Activated T-cell treated with anti-CD3 and anti-CD28 coated beads, Interleukin-2, amount 50 U/mL, for 24 hours (primary cell): ENCODE measurements around the gene DMPK.
"Not testable (repeated sequence)": the region's sequence is repeated elsewhere in the genome, so short reads cannot be mapped to it uniquely, and the experiment has no call there.

ENCODE experiments used
- DNase-seq: peaks from one replicate; pipeline ENCODE4 v3.0.0-alpha.2; 2020
- H3K27ac Mint-ChIP-seq: 2 replicates; pipeline ENCODE4 v1.8.0; 2020; ENCODE audit warnings: mild to moderate bottlenecking, mixed read lengths
- H3K27me3 Mint-ChIP-seq: 2 replicates; pipeline ENCODE4 v1.8.0; 2020; ENCODE audit warnings: mixed read lengths
- H3K36me3 Mint-ChIP-seq: 2 replicates; pipeline ENCODE4 v1.8.0; 2020; ENCODE audit warnings: low read depth, mixed read lengths
- H3K4me1 Mint-ChIP-seq: 2 replicates; pipeline ENCODE4 v1.8.0; 2020; ENCODE audit warnings: low read depth, mixed read lengths
- H3K4me3 Mint-ChIP-seq: 2 replicates; pipeline ENCODE4 v1.8.0; 2020; ENCODE audit warnings: mild to moderate bottlenecking, moderate library complexity, mixed read lengths
- H3K9me3 Mint-ChIP-seq: 2 replicates; pipeline ENCODE4 v1.8.0; 2020; ENCODE audit warnings: mixed read lengths

DMPK gene

DNA sequence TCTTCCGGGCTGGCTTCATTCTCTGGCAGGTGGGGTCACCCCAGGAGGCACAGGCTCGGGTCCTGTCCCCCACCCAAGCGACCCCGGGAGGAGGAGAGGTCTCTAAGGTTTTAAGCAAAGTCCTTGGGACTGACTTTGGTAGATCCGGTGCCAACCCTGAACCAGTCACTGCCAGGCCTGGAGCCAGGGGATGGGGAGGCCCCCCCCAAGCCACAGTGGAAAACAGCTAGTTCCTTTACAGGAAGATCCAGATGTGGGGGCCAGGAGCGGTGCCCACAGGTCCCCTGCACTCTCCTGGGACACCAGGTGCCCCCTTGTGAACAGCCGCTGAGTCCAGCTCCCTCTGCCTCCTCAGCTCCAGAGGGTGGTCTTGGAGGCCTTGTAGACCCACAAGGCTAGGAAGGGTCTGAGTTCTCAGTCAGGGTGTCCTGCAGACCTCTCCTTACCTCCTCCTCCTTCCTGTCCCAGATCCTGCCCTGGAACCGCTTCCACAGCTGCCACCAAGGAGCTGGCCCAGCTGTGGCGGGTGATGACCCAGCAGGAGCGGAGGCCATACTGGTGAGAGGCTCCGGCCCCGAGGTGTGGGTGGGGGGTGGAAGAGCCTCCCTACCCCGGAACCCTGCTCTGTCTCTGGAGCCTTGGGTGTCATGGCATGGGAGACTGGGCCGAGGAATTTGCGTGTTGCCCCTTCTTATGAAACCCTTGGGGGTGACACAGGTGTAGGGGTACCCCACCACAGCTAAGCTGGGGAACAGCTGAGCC is 19.2 kb downstream of the DMPK start:
- H3K27ac Mint-ChIP-seq, result no peak overlapping the region
- no peaks in the 10 kb centered on the region for H3K36me3 Mint-ChIP-seq
- H3K27me3 Mint-ChIP-seq, result peaks cover 28% of the 10 kb centered on the region
- peaks cover under 1% of the 10 kb centered on the region for H3K4me1 Mint-ChIP-seq
- H3K9me3 Mint-ChIP-seq, result no peaks in the 10 kb centered on the region
- H3K4me3 Mint-ChIP-seq, result no peak overlapping the region
- DNase-seq, result no peak

DNA sequence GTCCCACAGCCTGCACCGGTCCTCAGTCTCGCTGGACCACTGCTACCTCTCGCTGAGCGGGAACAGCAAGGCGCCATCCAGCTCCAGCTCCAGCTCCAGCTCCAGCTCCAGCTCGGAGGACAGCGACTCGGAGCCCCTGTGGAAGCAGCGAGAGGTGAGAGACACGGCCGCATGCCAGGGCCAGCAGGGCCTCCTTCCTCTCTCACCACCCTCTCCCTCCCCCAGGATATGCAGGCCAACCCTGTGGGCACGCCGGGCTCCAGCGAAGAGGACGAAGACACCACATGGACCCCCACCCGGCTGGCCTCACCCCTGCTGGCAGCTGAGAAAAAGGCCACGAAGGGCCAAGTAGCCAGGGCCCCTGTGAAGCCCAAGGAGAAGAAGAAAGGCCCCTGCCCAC is 20.6 kb downstream of the DMPK start:
- no peak for DNase-seq
- H3K27me3 Mint-ChIP-seq, result peaks cover 19% of the 10 kb centered on the region
- H3K27ac Mint-ChIP-seq, result no peak overlapping the region
- H3K4me1 Mint-ChIP-seq, result no peaks in the 10 kb centered on the region
- H3K4me3 Mint-ChIP-seq, result no peak overlapping the region
- H3K36me3 Mint-ChIP-seq, result no peaks in the 10 kb centered on the region
- no peaks in the 10 kb centered on the region for H3K9me3 Mint-ChIP-seq

DNA sequence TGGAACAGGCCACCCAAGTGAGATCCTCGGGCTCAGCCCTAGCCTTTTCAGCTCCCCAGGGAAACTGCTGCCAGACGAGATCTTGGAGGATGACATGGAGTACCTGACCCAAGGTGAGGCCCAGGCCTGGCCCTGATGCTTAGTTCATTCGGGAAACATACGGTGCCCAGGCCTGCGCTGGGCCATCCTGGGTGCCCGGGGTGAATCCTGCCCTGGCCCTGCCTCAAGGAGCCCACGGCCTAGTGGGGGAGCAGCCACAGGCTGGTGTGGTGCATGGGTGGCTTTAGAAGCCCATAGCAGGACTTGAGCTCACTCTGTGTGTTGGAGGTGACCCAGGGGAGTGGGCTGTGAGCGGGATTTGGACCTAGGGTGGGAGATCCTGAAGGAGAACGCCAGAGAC is 23.4 kb downstream of the DMPK start:
- Mint-ChIP-seq H3K36me3 (no peaks in the 10 kb centered on the region), H3K9me3 (no peaks in the 10 kb centered on the region), H3K4me3 (no peak overlapping the region), H3K27me3 (no peaks in the 10 kb centered on the region), H3K4me1 (no peaks in the 10 kb centered on the region), H3K27ac (no peak overlapping the region)
- no peak for DNase-seq

GRCh38 chr19:45757695-45758094 is 24.6 kb downstream of the DMPK start:
- no peaks in the 10 kb centered on the region for H3K27me3 Mint-ChIP-seq
- no peaks in the 10 kb centered on the region for H3K9me3 Mint-ChIP-seq
- H3K4me3 Mint-ChIP-seq, result no peak overlapping the region
- DNase-seq, result no peak
- H3K27ac Mint-ChIP-seq, result no peak overlapping the region
- no peaks in the 10 kb centered on the region for H3K36me3 Mint-ChIP-seq
- no peaks in the 10 kb centered on the region for H3K4me1 Mint-ChIP-seq

DNA sequence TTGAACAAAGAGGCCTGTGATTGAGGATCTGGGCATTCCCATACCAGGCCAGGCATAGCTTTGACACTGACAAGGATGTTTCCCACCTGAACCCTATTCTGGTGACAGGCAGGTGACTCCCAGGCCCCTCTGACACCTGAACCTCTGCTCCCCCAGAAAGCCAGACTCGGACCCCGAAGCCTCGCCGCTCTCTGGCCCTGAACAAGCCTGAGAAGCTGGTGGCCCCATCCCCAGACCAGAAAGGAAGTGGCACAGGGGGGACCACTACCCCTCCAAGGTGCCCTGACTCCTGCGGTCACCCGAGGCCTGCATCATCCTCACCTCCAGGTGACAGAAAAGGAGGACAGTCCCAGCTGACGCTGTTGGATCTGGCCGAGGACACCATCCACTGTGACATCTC is 28.0 kb downstream of the DMPK start:
- Mint-ChIP-seq H3K4me3 (no peak overlapping the region), H3K9me3 (no peaks in the 10 kb centered on the region), H3K27ac (no peak overlapping the region), H3K36me3 (no peaks in the 10 kb centered on the region), H3K27me3 (no peaks in the 10 kb centered on the region), H3K4me1 (no peaks in the 10 kb centered on the region)
- DNase-seq, result no peak

GRCh38 chr19:45753548-45753947 is 28.7 kb downstream of the DMPK start:
- Mint-ChIP-seq H3K27ac (no peak overlapping the region), H3K4me3 (no peak overlapping the region), H3K9me3 (no peaks in the 10 kb centered on the region), H3K27me3 (no peaks in the 10 kb centered on the region), H3K4me1 (no peaks in the 10 kb centered on the region), H3K36me3 (no peaks in the 10 kb centered on the region)
- no peak for DNase-seq

GRCh38 chr19:45752639-45753038 is 29.7 kb downstream of the DMPK start:
- H3K4me1 Mint-ChIP-seq, result no peaks in the 10 kb centered on the region
- no peaks in the 10 kb centered on the region for H3K9me3 Mint-ChIP-seq
- H3K27ac Mint-ChIP-seq, result no peak overlapping the region
- no peaks in the 10 kb centered on the region for H3K36me3 Mint-ChIP-seq
- no peak for DNase-seq
- H3K4me3 Mint-ChIP-seq, result no peak overlapping the region
- H3K27me3 Mint-ChIP-seq, result no peaks in the 10 kb centered on the region

GRCh38 chr19:45751483-45751882 is 30.8 kb downstream of the DMPK start:
- H3K27me3 Mint-ChIP-seq, H3K4me1 Mint-ChIP-seq, H3K36me3 Mint-ChIP-seq, H3K9me3 Mint-ChIP-seq, H3K4me3 Mint-ChIP-seq, H3K27ac Mint-ChIP-seq, DNase-seq: not testable (repeated sequence)

GRCh38 chr19:45747513-45747912 is 34.8 kb downstream of the DMPK start:
- no peak overlapping the region for H3K4me3 Mint-ChIP-seq
- H3K4me1 Mint-ChIP-seq, result no peaks in the 10 kb centered on the region
- H3K36me3 Mint-ChIP-seq, result no peaks in the 10 kb centered on the region
- H3K27ac Mint-ChIP-seq, result no peak overlapping the region
- peaks cover 5% of the 10 kb centered on the region for H3K27me3 Mint-ChIP-seq
- DNase-seq, result no peak
- no peaks in the 10 kb centered on the region for H3K9me3 Mint-ChIP-seq

DNA sequence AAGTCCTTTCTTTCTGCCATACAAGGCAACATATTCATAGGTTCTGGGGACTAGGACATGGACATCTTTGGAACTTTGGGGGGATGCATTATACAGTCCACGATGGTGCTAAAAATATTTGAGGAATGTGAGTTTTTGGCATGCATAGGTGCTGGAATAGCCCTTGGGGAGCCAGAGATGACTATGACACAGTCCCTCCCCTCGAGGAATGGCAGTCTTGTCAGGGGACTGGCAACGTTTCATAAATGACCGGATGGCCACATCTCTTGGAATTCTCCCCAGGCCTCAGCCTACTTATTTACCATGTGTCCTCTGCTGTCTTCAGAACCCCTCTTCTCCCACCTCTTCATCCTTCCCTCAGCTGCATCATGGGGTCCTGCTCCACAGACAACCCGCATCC is 35.4 kb downstream of the DMPK start:
- no peak overlapping the region for H3K4me3 Mint-ChIP-seq
- no peaks in the 10 kb centered on the region for H3K4me1 Mint-ChIP-seq
- no peak for DNase-seq
- no peaks in the 10 kb centered on the region for H3K9me3 Mint-ChIP-seq
- H3K36me3 Mint-ChIP-seq, result no peaks in the 10 kb centered on the region
- no peak overlapping the region for H3K27ac Mint-ChIP-seq
- peaks cover 8% of the 10 kb centered on the region for H3K27me3 Mint-ChIP-seq

- Mint-ChIP-seq H3K27me3 (peaks cover 8% of the 10 kb centered on the region), H3K4me3 (no peak overlapping the region), H3K4me1 (no peaks in the 10 kb centered on the region), H3K9me3 (no peaks in the 10 kb centered on the region), H3K36me3 (no peaks in the 10 kb centered on the region), H3K27ac (no peak overlapping the region)
- no peak for DNase-seq
Measured at GRCh38 chr19:45745606-45746005, 36.7 kb downstream of the DMPK start.

DNA sequence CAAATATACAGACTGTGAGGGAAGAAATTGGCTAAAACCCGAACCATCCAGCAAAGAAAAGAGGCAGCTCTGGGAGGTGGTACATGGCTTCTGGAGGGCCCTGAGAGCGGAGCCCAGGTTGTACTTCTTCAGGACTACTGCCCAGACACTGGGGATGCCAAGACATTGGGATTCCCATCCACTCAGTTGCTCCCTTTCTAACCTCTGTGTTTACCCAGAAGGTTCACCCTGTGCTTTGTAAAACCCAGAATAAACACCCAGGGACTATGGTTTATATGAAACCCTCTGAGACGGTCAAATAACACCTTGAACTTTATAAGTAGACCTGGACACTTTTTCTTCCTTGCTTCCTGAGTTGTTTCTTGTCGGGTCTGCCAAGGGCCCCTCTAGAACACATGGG is 39.3 kb downstream of the DMPK start:
- Mint-ChIP-seq H3K36me3 (no peaks in the 10 kb centered on the region), H3K4me1 (no peaks in the 10 kb centered on the region), H3K27ac (no peak overlapping the region), H3K9me3 (no peaks in the 10 kb centered on the region), H3K4me3 (no peak overlapping the region), H3K27me3 (peaks cover 8% of the 10 kb centered on the region)
- no peak for DNase-seq

DNA sequence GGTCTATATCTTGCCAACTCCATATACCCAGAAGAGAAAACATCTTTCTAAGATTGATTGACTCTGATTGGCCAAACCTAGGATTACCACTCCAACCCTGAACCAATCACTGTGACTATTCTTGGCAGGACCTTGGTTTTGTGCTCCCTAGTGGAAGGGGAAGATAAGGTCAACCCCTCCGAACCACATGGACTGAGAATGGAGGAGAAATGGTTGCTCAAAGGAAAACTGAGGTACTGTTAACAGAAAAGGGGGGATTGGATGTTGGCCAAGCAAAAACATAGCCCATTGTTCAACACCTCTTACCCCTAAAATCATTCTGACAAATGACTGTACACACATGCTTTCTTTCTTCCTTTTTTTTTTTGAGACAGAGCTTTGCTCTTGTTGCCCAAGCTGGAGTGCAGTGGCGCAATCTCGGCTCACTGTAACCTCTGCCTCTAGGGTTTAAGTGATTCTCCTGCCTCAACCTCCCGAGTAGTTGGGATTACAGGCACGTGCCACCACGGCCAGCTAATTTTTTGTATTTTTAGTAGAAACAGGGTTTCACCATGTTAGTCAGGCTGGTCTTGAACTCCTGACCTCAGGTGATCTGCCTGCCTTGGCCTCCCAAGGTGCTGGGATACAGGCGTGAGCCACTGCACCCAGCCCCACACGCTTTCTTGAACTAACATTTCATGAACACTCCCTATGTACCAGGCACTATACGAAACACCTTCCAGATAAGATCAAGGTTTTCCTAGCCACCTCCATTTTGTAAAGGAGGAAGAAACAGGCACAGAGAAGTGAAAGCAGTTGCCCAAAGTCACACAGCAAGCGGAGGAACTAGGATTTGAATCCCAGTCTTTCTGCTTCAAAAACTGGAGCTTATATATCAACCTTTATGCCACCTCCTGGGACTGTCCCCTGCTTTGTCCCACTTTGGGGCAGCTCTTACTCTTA is 42.5 kb downstream of the DMPK start:
- H3K36me3 Mint-ChIP-seq, result no peaks in the 10 kb centered on the region
- peaks cover 5% of the 10 kb centered on the region for H3K27me3 Mint-ChIP-seq
- no peak for DNase-seq
- H3K27ac Mint-ChIP-seq, result no peak overlapping the region
- no peaks in the 10 kb centered on the region for H3K9me3 Mint-ChIP-seq
- no peak overlapping the region for H3K4me3 Mint-ChIP-seq
- H3K4me1 Mint-ChIP-seq, result no peaks in the 10 kb centered on the region

DNA sequence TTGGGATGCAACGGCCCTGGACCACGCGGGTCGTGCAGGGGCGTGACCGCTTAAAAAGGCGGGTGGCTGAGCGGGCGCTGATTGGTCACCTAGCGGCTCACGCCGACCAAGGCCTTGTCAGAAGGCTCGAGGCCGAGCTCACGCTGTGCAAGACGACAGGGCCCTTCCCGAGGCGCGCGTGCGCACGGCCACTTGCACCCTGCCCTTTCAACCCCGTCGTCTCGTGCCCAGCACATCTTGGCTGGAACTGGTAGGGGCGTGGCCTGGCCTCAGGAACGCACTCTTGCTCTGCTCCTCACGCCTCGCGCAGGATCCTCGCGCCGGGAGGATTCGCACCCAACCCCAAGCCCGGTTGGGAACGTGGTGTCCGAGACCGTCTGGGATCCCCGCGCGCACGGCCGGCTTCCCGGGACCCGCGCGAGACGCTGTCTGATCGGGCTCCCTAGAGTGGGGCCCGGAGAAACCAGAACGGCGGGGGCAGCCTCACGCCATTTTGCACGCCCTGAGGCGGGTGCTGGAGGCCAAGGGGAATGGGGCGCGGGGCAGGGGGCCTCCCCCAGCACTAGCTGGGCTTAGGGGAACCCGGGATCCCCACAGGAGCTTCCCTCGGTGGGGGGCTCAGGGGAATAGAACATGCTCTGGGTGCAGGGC is 49.0 kb downstream of the DMPK start, which contains the start of gene MEIOSIN:
Gene MEIOSIN (plus strand): TSS at position 280 of the 651 bp plus-strand sequence. CDS start 1,938 bp downstream, outside the sequence.
- Mint-ChIP-seq H3K27me3 (no peaks in the 10 kb centered on the region), H3K36me3 (peaks cover 10% of the 10 kb centered on the region), H3K4me3 (no peak within 1 kb of the TSS), H3K9me3 (no peaks in the 10 kb centered on the region), H3K4me1 (peaks cover 18% of the 10 kb centered on the region), H3K27ac (no peak within 1 kb of the TSS)
- DNase-seq, result no peak
